ENCODE data around the gene RCAN1.

- TF ChIP-seq, protein P1, sequence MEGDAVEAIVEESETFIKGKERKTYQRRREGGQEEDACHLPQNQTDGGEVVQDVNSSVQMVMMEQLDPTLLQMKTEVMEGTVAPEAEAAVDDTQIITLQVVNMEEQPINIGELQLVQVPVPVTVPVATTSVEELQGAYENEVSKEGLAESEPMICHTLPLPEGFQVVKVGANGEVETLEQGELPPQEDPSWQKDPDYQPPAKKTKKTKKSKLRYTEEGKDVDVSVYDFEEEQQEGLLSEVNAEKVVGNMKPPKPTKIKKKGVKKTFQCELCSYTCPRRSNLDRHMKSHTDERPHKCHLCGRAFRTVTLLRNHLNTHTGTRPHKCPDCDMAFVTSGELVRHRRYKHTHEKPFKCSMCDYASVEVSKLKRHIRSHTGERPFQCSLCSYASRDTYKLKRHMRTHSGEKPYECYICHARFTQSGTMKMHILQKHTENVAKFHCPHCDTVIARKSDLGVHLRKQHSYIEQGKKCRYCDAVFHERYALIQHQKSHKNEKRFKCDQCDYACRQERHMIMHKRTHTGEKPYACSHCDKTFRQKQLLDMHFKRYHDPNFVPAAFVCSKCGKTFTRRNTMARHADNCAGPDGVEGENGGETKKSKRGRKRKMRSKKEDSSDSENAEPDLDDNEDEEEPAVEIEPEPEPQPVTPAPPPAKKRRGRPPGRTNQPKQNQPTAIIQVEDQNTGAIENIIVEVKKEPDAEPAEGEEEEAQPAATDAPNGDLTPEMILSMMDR (IDR thresholded peaks at IDR 0.05; ENCODE audit: insufficient read depth, low read depth, low read length), result no peak
- no peak for TF ChIP-seq EZH2 (IDR thresholded peaks at IDR 0.05; ENCODE audit: insufficient read depth, low read length)
These were observed 110.3 kb downstream of the RCAN1 start for GRCh38 chr21:34504595-34504994.
